DND-41 (cell line): Measurements from ENCODE around the gene TRAPPC5.

Experiments
- ATAC-seq: fragments of 200-7000 bp; cut with Tn5 transposase; 3 replicates; pipeline ENCODE4 v1.9.1; 2021; ENCODE audit warnings: low read depth; ENCODE audit not compliant: insufficient read depth
- DNase-seq: peaks from one replicate; pipeline ENCODE4 v3.0.0-alpha.2; 2020
- H2AFZ ChIP-seq: 2 replicates; pipeline ENCODE4 v1.6.0; 2012; ENCODE audit warnings: low read depth, low read length
- H3K27ac ChIP-seq: 2 replicates; pipeline ENCODE4 v1.5.1; 2012; ENCODE audit warnings: low read length, inconsistent platforms
- H3K27me3 ChIP-seq: fragments of 200-600 bp; sonication (generic); 2 replicates; pipeline ENCODE4 v1.6.0; 2012; ENCODE audit warnings: low read length, mild to moderate bottlenecking, inconsistent platforms; ENCODE audit not compliant: insufficient read depth, poor library complexity
- H3K36me3 ChIP-seq: 2 replicates; pipeline ENCODE4 v1.5.1; 2012; ENCODE audit warnings: low read length, inconsistent platforms; ENCODE audit not compliant: insufficient read depth
- H3K4me1 ChIP-seq: 2 replicates; pipeline ENCODE4 v1.5.1; 2012; ENCODE audit warnings: mild to moderate bottlenecking, low read length; ENCODE audit not compliant: insufficient read depth
- H3K4me2 ChIP-seq: 2 replicates; pipeline ENCODE4 v1.6.0; 2012; ENCODE audit warnings: mild to moderate bottlenecking, moderate library complexity, low read length, inconsistent platforms; ENCODE audit not compliant: insufficient read depth
- H3K4me3 ChIP-seq, 2 experiments: fragments of 200-600 bp in 1 of 2; shearing (Covaris generic) in 1 of 2; 2 replicates each; pipeline ENCODE4 v1.5.1; 2012 to 2016; ENCODE audit warnings: inconsistent platforms in 2 of 2, low read length in 2 of 2, mild to moderate bottlenecking in 2 of 2, low read depth in 1 of 2, moderate library complexity in 1 of 2
- H3K79me2 ChIP-seq: 2 replicates; pipeline ENCODE4 v1.6.0; 2012; ENCODE audit warnings: low read length, inconsistent platforms; ENCODE audit not compliant: insufficient read depth
- H3K9ac ChIP-seq: 2 replicates; pipeline ENCODE4 v1.6.0; 2012; ENCODE audit warnings: low read depth, mild to moderate bottlenecking, inconsistent platforms, low read length, moderate library complexity
- H3K9me3 ChIP-seq: 2 replicates; pipeline ENCODE4 v1.5.1; 2012; ENCODE audit warnings: low read length, moderate library complexity, mild to moderate bottlenecking, inconsistent platforms; ENCODE audit not compliant: insufficient read depth, severe bottlenecking
- H4K20me1 ChIP-seq: 2 replicates; pipeline ENCODE4 v1.6.0; 2012; ENCODE audit warnings: low read length; ENCODE audit not compliant: insufficient read depth
- CTCF ChIP-seq: IDR thresholded peaks from 2 replicates; pipeline ENCODE4 v1.5.1; 2012; ENCODE audit warnings: borderline replicate concordance, low read length, moderate library complexity, mild to moderate bottlenecking; ENCODE audit not compliant: poor library complexity, severe bottlenecking; ENCODE audit errors: extremely low read depth
- EZH2 ChIP-seq: IDR thresholded peaks from 3 replicates; pipeline ENCODE4 v1.6.1; 2012; ENCODE audit warnings: borderline replicate concordance, low read depth, mild to moderate bottlenecking, moderate library complexity, low read length, inconsistent platforms; ENCODE audit not compliant: severe bottlenecking

Gene TRAPPC5

DNA sequence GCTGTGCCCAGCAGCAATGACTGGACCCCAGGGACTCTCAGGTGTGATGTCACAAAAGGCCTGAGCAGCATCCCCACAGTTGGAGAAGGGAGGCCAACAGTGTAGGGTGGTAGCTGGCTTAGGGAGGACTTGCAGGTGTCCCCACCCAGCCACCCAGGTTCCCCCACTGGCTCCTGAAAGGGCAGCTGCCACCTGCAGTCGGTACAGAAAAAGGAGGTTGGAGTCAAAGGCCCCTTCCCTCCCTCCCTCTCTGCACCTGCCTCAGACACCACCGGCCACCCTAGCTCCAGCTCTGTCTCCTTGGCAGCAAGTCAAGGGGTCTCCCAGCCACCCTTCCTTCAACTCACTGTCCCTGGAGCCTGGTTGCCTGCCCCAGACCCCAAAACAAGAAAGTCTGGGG, 46.9 kb upstream of the TRAPPC5 start, which contains the start of gene PCP2:
PCP2 (minus strand) TSS at position 22 of the 400 bp plus-strand sequence. CDS start 262 bp downstream, outside the sequence.
- Histone ChIP-seq H3K36me3 (peaks cover 12% of the 10 kb centered on the region; the same call in 1 of the 2 replicates), H3K4me3 (no peak within 1 kb of the TSS), H3K27me3 (no peaks in the 10 kb centered on the region), H3K27ac (no peak within 1 kb of the TSS), H4K20me1 (peaks cover 18% of the 10 kb centered on the region; the same call in 1 of the 2 replicates), H2AFZ (no peak within 1 kb of the TSS), H3K4me1 (peaks cover 20% of the 10 kb centered on the region), H3K9me3 (no peaks in the 10 kb centered on the region), H3K79me2 (peaks cover 31% of the 10 kb centered on the region), H3K4me2 (no peak within 1 kb of the TSS), H3K9ac (no peak within 1 kb of the TSS)
- TF ChIP-seq EZH2 (no peak), CTCF (no peak)
- no peak for DNase-seq
- no peak for ATAC-seq

- TF ChIP-seq EZH2: no peak
- no peak for TF ChIP-seq CTCF
- no peak overlapping the region for H3K4me2 ChIP-seq
Measured at GRCh38 chr19:7635670-7636069, 45.0 kb upstream of the TRAPPC5 start.

GRCh38 chr19:7636317-7636690, 44.3 kb upstream of the TRAPPC5 start:
- Histone ChIP-seq H3K36me3 (peaks cover 12% of the 10 kb centered on the region; the same call in 1 of the 2 replicates), H4K20me1 (peaks cover 15% of the 10 kb centered on the region; the same call in 1 of the 2 replicates), H3K9me3 (peaks cover 5% of the 10 kb centered on the region), H3K4me1 (peaks cover 6% of the 10 kb centered on the region; the same call in 1 of the 2 replicates), H3K27ac (no peak overlapping the region), H3K4me3 (no peak overlapping the region), H3K27me3 (no peaks in the 10 kb centered on the region), H2AFZ (no peak overlapping the region), H3K9ac (no peak overlapping the region), H3K79me2 (peaks cover 8% of the 10 kb centered on the region; the same call in 1 of the 2 replicates), H3K4me2 (no peak overlapping the region)
- ATAC-seq (no peak), DNase-seq (no peak)
- TF ChIP-seq EZH2 (no peak), CTCF (no peak)

More at GRCh38 chr19:7635670-7636069, 45.0 kb upstream of the TRAPPC5 start:
- Histone ChIP-seq H3K4me1 (peaks cover 12% of the 10 kb centered on the region), H3K27me3 (no peaks in the 10 kb centered on the region), H3K9ac (no peak overlapping the region), H2AFZ (no peak overlapping the region), H3K27ac (no peak overlapping the region), H3K9me3 (peaks cover 5% of the 10 kb centered on the region), H3K4me3 (no peak overlapping the region), H3K36me3 (peaks cover 12% of the 10 kb centered on the region; the same call in 1 of the 2 replicates), H3K79me2 (peaks cover 13% of the 10 kb centered on the region), H4K20me1 (peaks cover 15% of the 10 kb centered on the region; the same call in 1 of the 2 replicates)
- DNase-seq (no peak), ATAC-seq (no peak)
